GM21825 (cell line): Measurements from ENCODE around the gene ITPR1.

Experiments
- ATAC-seq: cut with Tn5 transposase; IDR thresholded peaks from one replicate; pipeline ENCODE4 v1.9.1; 2021; ENCODE audit warnings: mild to moderate bottlenecking, moderate library complexity; ENCODE audit not compliant: unreplicated experiment

ITPR1 gene

GRCh38 chr3:4837374-4837930, 344.3 kb downstream of the ITPR1 start:
- ATAC-seq: no peak

DNA sequence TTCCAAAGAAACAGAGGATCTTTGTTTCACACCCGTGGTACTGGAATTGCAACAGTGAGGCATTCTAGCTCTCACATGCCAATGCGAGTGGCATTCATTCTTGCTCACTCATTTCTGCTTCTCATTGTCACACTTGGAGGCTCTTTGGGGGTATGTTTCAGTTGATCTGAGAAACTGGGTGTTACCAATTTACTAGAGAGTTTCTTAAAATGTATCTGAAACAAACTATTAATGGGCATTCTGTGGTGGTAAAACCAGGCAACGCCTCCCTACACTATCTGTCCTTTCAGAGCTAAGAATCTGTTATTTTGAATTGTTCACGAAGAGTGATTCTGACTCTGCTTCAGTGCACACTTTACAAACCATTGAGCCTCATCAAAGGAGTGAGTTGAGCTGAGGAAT, 345.5 kb downstream of the ITPR1 start:
- ATAC-seq: peak; percentile 62

GRCh38 chr3:4839278-4839677, 346.1 kb downstream of the ITPR1 start:
- no peak for ATAC-seq

- ATAC-seq: no peak
Observed at GRCh38 chr3:4841225-4841624, 348.1 kb downstream of the ITPR1 start.

GRCh38 chr3:4841776-4842440, 348.8 kb downstream of the ITPR1 start:
- ATAC-seq: no peak

- no peak for ATAC-seq
Observed at GRCh38 chr3:4843619-4844018, 350.5 kb downstream of the ITPR1 start.

DNA sequence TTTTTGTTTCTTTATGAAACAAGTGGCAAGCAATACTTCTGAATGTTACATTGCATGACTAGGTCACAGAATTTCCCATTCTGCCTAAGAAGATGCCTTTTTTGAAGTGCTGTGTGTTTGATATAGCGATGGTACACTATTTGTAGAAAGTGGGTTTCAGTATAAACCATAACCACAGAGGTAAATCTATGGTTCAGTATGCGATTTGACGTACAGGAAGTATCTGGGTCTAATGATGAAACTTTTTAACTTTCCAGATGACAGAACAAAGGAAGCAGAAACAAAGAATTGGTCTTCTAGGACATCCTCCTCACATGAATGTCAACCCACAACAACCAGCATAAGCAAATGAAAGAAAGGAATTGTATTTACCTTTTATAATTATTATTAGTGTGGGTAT, 352.7 kb downstream of the ITPR1 start:
- peak; percentile 77 for ATAC-seq

- no peak for ATAC-seq
Observed at GRCh38 chr3:4846543-4846942, 353.4 kb downstream of the ITPR1 start.

GRCh38 chr3:4848176-4848825, 355.2 kb downstream of the ITPR1 start:
- no peak for ATAC-seq

DNA sequence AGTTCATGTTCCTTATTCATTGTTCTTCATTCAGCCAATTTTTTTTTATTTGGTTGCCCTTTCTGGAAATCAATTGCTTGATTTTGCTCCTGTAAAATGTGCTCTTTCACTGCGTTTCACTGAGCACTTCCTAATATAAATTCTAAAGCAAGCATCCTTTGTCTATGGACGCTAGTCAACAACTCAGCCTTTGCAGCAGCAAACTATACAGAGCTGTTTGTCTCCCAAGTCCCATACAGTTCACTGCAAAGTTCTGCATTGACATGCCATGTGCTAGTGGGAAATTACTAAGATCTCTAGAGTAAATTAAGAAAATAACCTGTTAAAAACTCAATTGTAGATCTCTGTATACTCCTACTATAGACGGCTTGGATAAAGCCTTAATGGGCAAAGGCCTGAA, 356.0 kb downstream of the ITPR1 start:
- no peak for ATAC-seq

GRCh38 chr3:4849739-4850138, 356.6 kb downstream of the ITPR1 start:
- no peak for ATAC-seq

- ATAC-seq: peak; percentile 33
Observed at GRCh38 chr3:4850211-4850927, 357.2 kb downstream of the ITPR1 start.

DNA sequence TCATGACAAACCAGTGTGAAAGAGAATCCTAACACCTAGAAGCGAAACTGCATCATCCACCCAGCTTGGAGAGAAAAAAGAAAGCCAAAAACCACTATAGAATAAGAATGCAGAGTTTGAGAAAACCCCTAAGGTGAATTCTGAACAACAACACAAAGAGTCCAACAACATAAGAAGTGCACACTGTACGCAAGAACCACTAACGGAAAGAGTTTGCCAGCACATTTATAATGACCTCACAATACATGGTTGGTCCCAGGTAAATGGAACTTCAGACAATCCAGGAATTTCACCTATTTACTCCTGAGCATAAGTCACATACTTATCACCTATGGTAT, 357.7 kb downstream of the ITPR1 start:
- ATAC-seq: peak; percentile 52

DNA sequence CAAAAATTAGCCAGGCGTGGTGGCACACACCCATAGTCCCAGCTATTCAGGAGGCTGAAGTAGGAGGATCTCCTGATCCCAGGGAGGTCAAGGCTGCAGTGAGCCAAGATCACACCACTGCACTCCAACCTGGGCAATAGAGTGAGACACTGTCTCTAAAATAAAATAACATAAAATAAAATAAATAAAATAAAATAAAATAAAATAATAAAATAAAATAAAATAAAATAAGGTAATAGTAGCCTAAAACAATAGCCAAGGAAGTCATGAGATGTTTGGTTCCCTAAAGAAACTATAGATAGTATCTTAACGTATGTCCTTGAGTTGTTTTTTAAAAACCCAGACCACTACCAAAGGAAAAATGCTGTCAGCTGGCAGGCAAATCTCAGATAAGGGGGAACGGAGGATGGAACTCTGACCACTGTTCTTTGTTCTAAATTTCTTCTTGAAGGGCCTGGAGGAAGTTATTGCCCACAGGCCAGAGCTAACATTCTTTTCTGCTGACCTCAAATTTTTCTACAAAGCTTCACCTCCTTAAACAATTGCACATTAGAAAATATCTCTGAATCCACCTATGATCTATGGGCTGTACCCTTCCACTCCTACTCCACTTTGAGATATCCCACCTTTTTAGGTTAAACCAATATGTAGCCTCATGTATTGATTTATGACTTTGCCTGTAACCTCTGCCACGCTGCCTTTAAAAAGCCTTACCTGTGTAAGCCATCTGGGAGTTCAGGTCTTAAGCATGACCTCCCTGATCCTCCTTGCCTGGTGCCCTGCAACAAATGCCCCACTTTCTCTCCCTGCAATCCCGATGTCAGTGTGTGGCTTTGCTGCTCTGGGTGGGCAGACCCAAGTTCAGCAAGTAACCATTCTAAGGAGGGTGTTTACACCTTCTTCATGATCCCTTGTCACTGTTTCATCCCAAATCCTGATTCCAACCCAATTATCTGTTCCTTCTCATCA, 359.9 kb downstream of the ITPR1 start:
- ATAC-seq: no peak

DNA sequence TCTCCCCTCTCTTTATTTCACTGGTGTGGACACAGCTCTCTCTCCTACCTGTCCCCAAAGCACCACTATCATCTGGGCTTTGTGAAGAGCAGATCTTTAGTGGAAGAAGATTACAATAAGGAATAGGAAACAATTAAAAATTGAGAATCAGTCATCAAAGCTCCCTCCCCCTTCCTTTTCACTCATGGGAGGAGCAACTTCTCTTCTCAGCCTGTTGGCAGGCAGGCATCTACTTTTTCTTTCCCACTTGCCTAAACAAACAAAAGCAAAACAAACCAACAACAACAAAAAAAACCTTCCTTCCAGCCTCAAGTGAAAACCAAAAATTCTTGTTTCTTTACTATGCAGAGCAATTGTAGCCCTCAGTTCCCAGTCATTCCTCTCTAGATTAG, 360.6 kb downstream of the ITPR1 start:
- ATAC-seq: no peak

- ATAC-seq: no peak
Observed at GRCh38 chr3:4855676-4856075, 362.5 kb downstream of the ITPR1 start.

DNA sequence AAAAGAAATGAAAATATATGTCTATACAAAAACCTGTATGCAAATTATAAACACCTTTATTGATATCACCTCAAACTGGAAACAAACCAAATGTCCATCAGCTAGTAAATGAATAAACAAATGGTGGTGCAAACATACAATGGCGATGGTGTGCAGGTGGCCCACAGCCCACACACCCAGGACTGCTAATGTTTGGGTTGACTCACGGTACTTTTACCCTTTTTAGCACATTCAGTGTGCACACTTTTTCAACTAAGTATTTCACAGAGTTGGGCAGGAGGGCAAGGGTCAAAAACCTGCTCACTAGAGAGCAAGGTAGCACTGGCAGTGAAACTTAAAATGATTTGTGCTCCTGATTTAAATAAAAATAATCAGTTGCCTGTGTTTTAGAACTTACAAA, 363.0 kb downstream of the ITPR1 start:
- no peak for ATAC-seq

- no peak for ATAC-seq
Observed at GRCh38 chr3:4856564-4856963, 363.4 kb downstream of the ITPR1 start.

DNA sequence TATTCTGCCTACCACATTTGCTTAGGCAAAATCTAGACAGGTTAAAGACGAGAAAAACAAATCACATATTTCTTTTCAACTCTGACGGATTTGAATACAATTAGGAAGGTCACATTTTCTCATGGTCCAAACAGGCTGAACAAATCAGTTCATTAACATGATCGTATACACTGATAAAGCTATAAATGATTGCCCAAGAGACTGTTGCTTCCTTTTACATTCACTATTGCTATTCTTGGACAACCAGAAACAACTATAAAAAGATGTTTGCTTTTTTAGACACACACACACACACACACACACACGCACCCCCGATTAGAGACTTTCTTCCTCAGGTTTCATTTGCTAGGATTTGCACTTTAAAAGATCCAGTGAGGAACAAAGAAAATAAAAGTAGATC, 363.8 kb downstream of the ITPR1 start:
- no peak for ATAC-seq

DNA sequence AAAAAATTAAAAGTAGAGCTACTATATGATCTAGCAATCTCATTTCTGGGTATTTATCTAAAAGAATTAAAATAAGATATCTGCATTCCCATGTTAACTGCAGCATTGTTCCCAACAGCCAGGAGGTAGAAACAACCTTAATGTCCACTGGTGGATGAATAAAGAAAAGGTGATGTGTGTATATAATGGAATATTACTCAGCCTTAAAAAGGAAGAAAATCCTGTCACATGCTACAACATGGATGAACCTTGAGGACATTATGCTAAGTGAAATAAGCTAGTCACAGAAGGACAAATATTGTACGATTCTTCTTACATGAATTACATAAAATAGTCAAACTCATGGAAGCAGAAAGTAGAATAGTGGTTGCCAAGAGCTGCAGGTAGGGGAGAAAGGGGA, 366.6 kb downstream of the ITPR1 start:
- ATAC-seq: no peak

DNA sequence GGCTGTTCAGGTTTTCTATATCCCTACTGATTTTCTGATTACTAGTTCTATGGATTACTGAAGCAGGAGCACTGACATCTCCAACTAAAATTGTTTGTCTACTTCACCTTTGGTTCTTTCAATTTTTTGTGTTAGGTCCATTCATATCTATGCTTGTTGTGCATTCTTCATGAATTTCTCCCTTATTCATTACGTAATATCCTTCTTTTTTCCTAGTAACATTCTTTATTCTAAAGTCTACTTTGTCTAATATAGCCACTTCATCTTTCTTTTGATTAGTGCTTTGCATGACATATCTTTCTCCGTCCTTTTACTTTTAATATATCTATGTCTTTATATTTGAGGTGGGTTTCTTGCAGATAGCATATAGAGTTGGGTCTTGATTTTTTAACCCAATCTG, 369.8 kb downstream of the ITPR1 start:
- no peak for ATAC-seq
